Measurements from ENCODE around the gene RNH1.
"Not testable (repeated sequence)": the region's sequence is repeated elsewhere in the genome, so short reads cannot be mapped to it uniquely, and the experiment has no call there.

The RNH1 gene

DNA sequence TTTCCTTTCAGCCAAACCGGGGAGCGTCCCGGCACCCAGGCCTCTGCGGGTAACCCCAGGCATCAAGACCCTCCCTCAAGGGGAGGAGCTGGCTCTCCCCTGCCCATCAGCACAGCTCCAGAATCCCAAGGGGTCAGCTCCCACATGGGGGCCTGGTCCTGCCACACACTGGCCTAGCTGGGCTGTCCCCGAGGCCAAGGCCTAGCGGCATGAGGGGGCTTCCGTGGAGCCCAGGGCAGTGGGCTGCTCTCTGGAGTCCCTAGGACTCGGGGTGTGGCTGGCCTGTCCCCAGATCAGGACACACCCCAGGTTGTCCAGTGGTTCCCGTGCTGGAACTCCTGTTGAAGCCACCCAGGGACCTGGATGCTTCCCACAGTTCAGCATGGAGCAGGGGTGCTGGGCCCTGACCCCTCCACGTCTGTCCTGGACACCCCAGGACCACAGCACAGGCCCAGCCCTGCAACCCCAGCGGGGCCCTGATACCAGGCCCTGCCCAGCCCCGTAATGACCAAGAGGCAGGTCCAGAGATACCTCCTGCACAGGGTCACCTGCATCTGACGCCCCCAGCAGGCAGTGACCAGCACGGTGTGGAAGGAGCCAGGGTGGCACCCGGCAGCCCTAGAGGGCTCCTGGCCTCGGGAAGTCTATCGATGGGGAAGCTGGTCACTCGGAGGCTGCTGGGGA lies 22.8 kb upstream of the RNH1 start:
- TF ChIP-seq FOXP2 (optimal IDR thresholded peaks at IDR 0.05; ENCODE audit: control extremely low read depth, extremely low read length, insufficient read depth) (no peak), POLR2AphosphoS5 (IDR thresholded peaks at IDR 0.05; ENCODE audit: borderline replicate concordance, low read depth, low read length) (no peak), EZH2 (IDR thresholded peaks at IDR 0.05) (no peak)
- DNase-seq (ENCODE audit: low read depth, low spot score) = no peak
- H3K27ac ChIP-seq = no peak overlapping the region
- H3K4me3 ChIP-seq = no peak overlapping the region
- no peaks in the 10 kb centered on the region for H3K9me3 ChIP-seq (ENCODE audit: low read depth, low read length)
- H3K36me3 ChIP-seq (ENCODE audit: insufficient read depth, low read length) = peaks cover 16% of the 10 kb centered on the region; the same call in 1 of the 2 replicates
- H3K9ac ChIP-seq (ENCODE audit: insufficient read length) = no peak overlapping the region

GRCh38 chr11:528815-529727 lies 22.0 kb upstream of the RNH1 start:
- no peak for DNase-seq (ENCODE audit: low read depth, low spot score)
- H3K9ac ChIP-seq (ENCODE audit: insufficient read length) = no peak overlapping the region
- H3K27ac ChIP-seq = no peak overlapping the region
- TF ChIP-seq POLR2AphosphoS5 (IDR thresholded peaks at IDR 0.05; ENCODE audit: borderline replicate concordance, low read depth, low read length) (no peak), FOXP2 (optimal IDR thresholded peaks at IDR 0.05; ENCODE audit: control extremely low read depth, extremely low read length, insufficient read depth) (no peak), EZH2 (IDR thresholded peaks at IDR 0.05) (no peak)
- H3K36me3 ChIP-seq (ENCODE audit: insufficient read depth, low read length) = peaks cover 16% of the 10 kb centered on the region; the same call in 1 of the 2 replicates
- no peak overlapping the region for H3K4me3 ChIP-seq
- no peaks in the 10 kb centered on the region for H3K9me3 ChIP-seq (ENCODE audit: low read depth, low read length)

DNA sequence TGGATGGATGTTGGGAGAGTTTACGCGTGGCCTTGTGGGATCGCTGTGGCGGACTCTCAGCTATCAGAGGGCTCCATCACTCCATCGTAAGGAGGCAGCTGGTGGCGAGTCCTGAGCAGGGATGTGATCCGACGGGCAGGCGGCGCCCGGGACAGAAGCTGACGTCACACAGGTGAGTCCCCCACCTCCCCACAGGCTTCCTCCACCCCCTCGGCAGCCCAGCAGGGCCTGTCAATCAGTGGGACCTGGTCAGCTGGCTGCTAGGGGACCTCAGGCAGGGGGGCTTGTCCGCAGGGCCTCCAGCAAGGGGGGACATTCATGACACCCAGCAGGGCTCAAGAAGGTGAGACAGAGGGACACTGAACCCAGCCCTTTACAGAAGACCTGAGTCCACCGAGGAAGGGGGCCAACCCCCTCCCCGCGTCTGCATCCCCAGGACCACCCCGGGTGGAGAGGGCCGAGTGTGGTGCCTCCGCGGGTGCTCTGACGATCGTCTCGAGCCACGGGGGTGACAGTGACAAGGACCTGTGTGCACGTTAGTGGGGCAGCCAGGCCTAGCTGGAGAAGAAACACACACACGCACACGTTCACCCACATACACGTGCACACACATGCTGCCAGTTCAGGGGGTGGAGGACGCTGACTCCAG lies 21.2 kb upstream of the RNH1 start:
- H3K4me3 ChIP-seq = no peak overlapping the region
- H3K27ac ChIP-seq = no peak overlapping the region
- DNase-seq (ENCODE audit: low read depth, low spot score) = no peak
- TF ChIP-seq FOXP2 (optimal IDR thresholded peaks at IDR 0.05; ENCODE audit: control extremely low read depth, extremely low read length, insufficient read depth) (no peak), EZH2 (IDR thresholded peaks at IDR 0.05) (no peak), POLR2AphosphoS5 (IDR thresholded peaks at IDR 0.05; ENCODE audit: borderline replicate concordance, low read depth, low read length) (no peak)
- no peaks in the 10 kb centered on the region for H3K9me3 ChIP-seq (ENCODE audit: low read depth, low read length)
- peaks cover 11% of the 10 kb centered on the region; the same call in 1 of the 2 replicates for H3K36me3 ChIP-seq (ENCODE audit: insufficient read depth, low read length)
- H3K9ac ChIP-seq (ENCODE audit: insufficient read length) = no peak overlapping the region

DNA sequence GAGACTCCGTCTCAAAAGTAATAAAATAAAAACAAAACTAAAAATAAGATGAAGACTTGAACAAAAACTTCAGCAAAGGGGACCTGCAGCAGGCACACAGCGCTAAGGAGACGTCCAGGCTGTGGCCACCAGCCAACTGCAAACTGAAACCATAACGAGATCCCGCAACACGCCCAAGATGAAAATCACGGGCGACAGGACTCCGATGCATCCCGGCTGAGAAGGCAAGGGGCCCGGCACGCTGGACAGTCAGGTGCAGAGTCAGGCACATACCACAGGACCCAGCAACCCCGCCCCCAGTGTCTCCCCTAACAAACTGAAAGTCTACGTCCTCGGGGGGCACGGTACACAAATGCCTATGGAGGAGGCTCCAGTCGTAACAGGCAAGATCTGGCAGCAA lies 19.1 kb upstream of the RNH1 start:
- no peak overlapping the region for H3K27ac ChIP-seq
- DNase-seq (ENCODE audit: low read depth, low spot score) = no peak
- no peak overlapping the region for H3K4me3 ChIP-seq
- H3K9me3 ChIP-seq (ENCODE audit: low read depth, low read length) = no peaks in the 10 kb centered on the region
- no peak overlapping the region for H3K9ac ChIP-seq (ENCODE audit: insufficient read length)
- H3K36me3 ChIP-seq (ENCODE audit: insufficient read depth, low read length) = no peaks in the 10 kb centered on the region; the same call in 1 of the 2 replicates
- TF ChIP-seq POLR2AphosphoS5 (IDR thresholded peaks at IDR 0.05; ENCODE audit: borderline replicate concordance, low read depth, low read length) (no peak), EZH2 (IDR thresholded peaks at IDR 0.05) (no peak), FOXP2 (optimal IDR thresholded peaks at IDR 0.05; ENCODE audit: control extremely low read depth, extremely low read length, insufficient read depth) (no peak)

DNA sequence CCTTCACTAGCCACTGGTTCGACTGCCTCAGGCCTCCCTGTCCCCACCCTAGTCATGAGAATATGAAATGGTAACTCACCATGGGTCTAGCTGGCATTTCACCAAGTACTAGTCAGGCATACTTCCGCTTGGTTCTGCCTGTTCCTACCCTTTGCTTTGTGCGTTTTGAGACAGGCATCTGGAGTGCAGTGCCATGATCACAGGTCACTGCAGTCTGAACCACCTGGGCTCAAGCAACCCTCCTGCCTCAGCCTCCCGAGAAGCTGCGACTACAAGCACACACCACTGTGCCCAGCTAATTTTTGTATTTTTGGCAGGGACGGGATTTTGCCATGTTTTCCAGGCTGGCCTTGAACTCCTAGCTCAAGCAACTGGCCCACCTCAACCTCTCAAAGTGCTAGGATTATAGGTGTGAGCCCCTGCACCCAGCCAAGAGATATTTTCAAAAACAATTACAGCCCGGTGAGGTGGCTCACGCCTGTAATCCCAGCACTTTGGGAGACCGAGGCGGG lies 14.2 kb upstream of the RNH1 start:
- H3K27ac ChIP-seq = no peak overlapping the region
- no peak for DNase-seq (ENCODE audit: low read depth, low spot score)
- no peak overlapping the region for H3K4me3 ChIP-seq
- H3K9me3 ChIP-seq (ENCODE audit: low read depth, low read length) = no peaks in the 10 kb centered on the region
- TF ChIP-seq FOXP2 (optimal IDR thresholded peaks at IDR 0.05; ENCODE audit: control extremely low read depth, extremely low read length, insufficient read depth) (no peak), POLR2AphosphoS5 (IDR thresholded peaks at IDR 0.05; ENCODE audit: borderline replicate concordance, low read depth, low read length) (no peak), EZH2 (IDR thresholded peaks at IDR 0.05) (no peak)
- no peak overlapping the region for H3K9ac ChIP-seq (ENCODE audit: insufficient read length)
- H3K36me3 ChIP-seq (ENCODE audit: insufficient read depth, low read length) = no peaks in the 10 kb centered on the region

DNA sequence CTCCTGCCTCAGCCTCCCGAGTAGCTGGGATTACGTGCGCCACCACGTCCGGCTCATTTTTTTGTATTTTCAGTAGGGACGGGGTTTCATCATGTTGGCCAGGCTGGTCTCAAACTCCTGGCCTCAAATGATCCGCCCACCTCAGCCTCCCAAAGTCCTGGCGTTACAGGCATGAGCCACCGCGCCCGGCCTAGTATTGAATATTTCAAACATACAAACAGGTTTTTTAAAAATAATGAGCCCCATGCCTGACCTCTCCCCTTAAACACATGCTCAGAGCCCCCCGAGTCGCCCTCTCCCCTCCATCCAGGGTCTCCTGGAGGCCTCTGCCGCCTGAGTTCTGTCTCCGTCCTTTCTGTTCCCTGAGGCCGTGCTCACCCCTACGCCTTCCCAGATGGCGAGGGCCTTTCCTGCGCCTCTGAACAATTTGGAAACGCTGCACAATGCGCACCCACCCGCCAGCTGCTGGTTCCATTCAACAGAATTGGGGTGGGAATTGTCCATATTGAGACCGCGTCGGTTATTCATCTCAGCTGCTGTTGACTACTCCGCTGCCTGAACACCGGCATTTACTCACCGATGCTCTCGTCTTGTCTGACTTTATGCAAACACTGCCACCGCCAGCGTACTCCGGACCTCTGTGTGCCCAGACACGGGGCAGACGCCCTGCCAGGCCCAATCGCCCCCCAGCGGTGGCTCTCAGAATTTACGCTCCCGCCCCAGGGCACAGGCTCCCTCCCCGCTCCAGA lies 13.6 kb upstream of the RNH1 start:
- H3K9me3 ChIP-seq (ENCODE audit: low read depth, low read length) = no peaks in the 10 kb centered on the region
- H3K36me3 ChIP-seq (ENCODE audit: insufficient read depth, low read length) = no peaks in the 10 kb centered on the region
- H3K9ac ChIP-seq (ENCODE audit: insufficient read length) = no peak overlapping the region
- no peak overlapping the region for H3K4me3 ChIP-seq
- TF ChIP-seq POLR2AphosphoS5 (IDR thresholded peaks at IDR 0.05; ENCODE audit: borderline replicate concordance, low read depth, low read length) (no peak), FOXP2 (optimal IDR thresholded peaks at IDR 0.05; ENCODE audit: control extremely low read depth, extremely low read length, insufficient read depth) (no peak), EZH2 (IDR thresholded peaks at IDR 0.05) (no peak)
- no peak overlapping the region for H3K27ac ChIP-seq
- no peak for DNase-seq (ENCODE audit: low read depth, low spot score)

- H3K4me3 ChIP-seq = peak overlapping the region; percentile 78
- no peak for TF ChIP-seq EZH2 (IDR thresholded peaks at IDR 0.05)
- peak; percentile 63; the same call in 1 of the 2 replicates for TF ChIP-seq POLR2AphosphoS5 (IDR thresholded peaks at IDR 0.05; ENCODE audit: borderline replicate concordance, low read depth, low read length)
- H3K9me3 ChIP-seq (ENCODE audit: low read depth, low read length) = no peaks in the 10 kb centered on the region
- H3K36me3 ChIP-seq (ENCODE audit: insufficient read depth, low read length) = no peaks in the 10 kb centered on the region
- peak overlapping the region; percentile 57 for H3K9ac ChIP-seq (ENCODE audit: insufficient read length)
- H3K27ac ChIP-seq = no peak overlapping the region
- no peak for DNase-seq (ENCODE audit: low read depth, low spot score)
Observed at GRCh38 chr11:518463-519202, 11.6 kb upstream of the RNH1 start.

- H3K9ac ChIP-seq (ENCODE audit: insufficient read length); H3K4me3 ChIP-seq; H3K36me3 ChIP-seq (ENCODE audit: insufficient read depth, low read length); H3K27ac ChIP-seq; DNase-seq (ENCODE audit: low read depth, low spot score); H3K9me3 ChIP-seq (ENCODE audit: low read depth, low read length): not testable (repeated sequence)
Observed at GRCh38 chr11:516918-517685, 10.1 kb upstream of the RNH1 start.

Measured in SK-N-MC (cell line).